Endothelial cell of umbilical vein (primary cell): ENCODE results near the gene KIAA1755. TPM values are rescaled to one million over a fixed set of nuclear protein-coding genes. Genes with fewer than 3 reads are reported as not detected.

ENCODE experiments used
- BruUV-seq: library from RNA; stranded (reverse); fragments of 400-500 nt; replicated peaks from 2 replicates; lab custom pipeline; 2021; lab: Mats Ljungman, UMichigan
- CTCF ChIA-PET: fragments of 300-600, 350-600 bp; sonication (Branson Sonifier 250); formaldehyde crosslinking; loops from one replicate; lab custom pipeline; 2021; ENCODE audit warnings: antibody characterized with exemption, inconsistent platforms; lab: Charles Lee
- POLR2A ChIA-PET: fragments of 300-600, 350-600 bp; sonication (Branson Sonifier 250); formaldehyde crosslinking; loops from one replicate; lab custom pipeline; 2021; ENCODE audit warnings: antibody characterized with exemption, inconsistent platforms; lab: Charles Lee
- DNase-seq: peaks from one replicate; pipeline ENCODE4 v3.0.0-alpha.2; 2011; ENCODE audit warnings: low read depth, low spot score
- FAIRE-seq: peaks from 2 replicates; lab custom pipeline; 2011; peaks lifted over from hg19 to GRCh38; lab: Jason Lieb, UNC
- H2AFZ ChIP-seq: 2 replicates; pipeline ENCODE4 v1.6.0; 2012; ENCODE audit warnings: low read depth, low read length, control low read depth, inconsistent platforms
- H3K27ac ChIP-seq: 2 replicates; pipeline ENCODE4 v1.5.1; 2011; ENCODE audit warnings: low read depth, mild to moderate bottlenecking, control low read depth, low read length, moderate library complexity; ENCODE audit not compliant: insufficient read depth
- H3K27me3 ChIP-seq, 2 experiments: 2 replicates each; pipeline versions ENCODE4 v1.6.0 to v1.6.1; 2011; ENCODE audit warnings: low read length in 2 of 2, mixed read lengths in 1 of 2; ENCODE audit not compliant: control insufficient read depth in 2 of 2, insufficient read depth in 2 of 2
- H3K36me3 ChIP-seq, 2 experiments: 2 replicates in 1 of 2; 3 replicates in 1 of 2; pipeline ENCODE4 v1.5.1; 2011; ENCODE audit warnings: low read length in 2 of 2, mild to moderate bottlenecking in 1 of 2, moderate library complexity in 1 of 2; ENCODE audit not compliant: control insufficient read depth in 2 of 2, insufficient read depth in 2 of 2; ENCODE audit errors: extremely low read depth in 1 of 2
- H3K4me1 ChIP-seq: 3 replicates; pipeline ENCODE4 v1.5.1; 2011; ENCODE audit warnings: mild to moderate bottlenecking, low read length; ENCODE audit not compliant: control insufficient read depth, insufficient read depth; ENCODE audit errors: extremely low read depth
- H3K4me2 ChIP-seq: 2 replicates; pipeline ENCODE4 v1.6.1; 2011; ENCODE audit warnings: low read length, control low read depth, mixed read lengths; ENCODE audit not compliant: insufficient read depth
- H3K4me3 ChIP-seq, 3 experiments: fragments of 200-600 bp in 1 of 3; sonication (generic), shearing (Covaris generic) in 1 of 3; replicated peaks in 1 of 3; 2 replicates each; pipeline ENCODE4 v1.5.1; 2011 to 2016; ENCODE audit warnings: control low read depth in 3 of 3, low read length in 3 of 3, mild to moderate bottlenecking in 2 of 3, inconsistent platforms in 1 of 3, low read depth in 1 of 3, moderate library complexity in 1 of 3; ENCODE audit not compliant: insufficient read depth in 1 of 3
- H3K79me2 ChIP-seq: 2 replicates; pipeline ENCODE4 v1.6.0; 2012; ENCODE audit warnings: low read length, inconsistent platforms; ENCODE audit not compliant: control insufficient read depth, insufficient read depth
- H3K9ac ChIP-seq: replicated peaks from 2 replicates; pipeline ENCODE3; 2011; ENCODE audit warnings: low read length, control low read depth; ENCODE audit not compliant: insufficient read depth; ENCODE audit errors: extremely low read depth
- H3K9me1 ChIP-seq: replicated peaks from 3 replicates; pipeline ENCODE4 v1.6.0; 2011; ENCODE audit warnings: mild to moderate bottlenecking, low read length; ENCODE audit not compliant: control insufficient read depth, insufficient read depth; ENCODE audit errors: extremely low read depth
- H3K9me3 ChIP-seq: replicated peaks from 2 replicates; pipeline ENCODE4 v1.5.1; 2012; ENCODE audit warnings: low read length, inconsistent platforms; ENCODE audit not compliant: control insufficient read depth, insufficient read depth
- H4K20me1 ChIP-seq: replicated peaks from 2 replicates; pipeline ENCODE3; 2011; ENCODE audit warnings: mild to moderate bottlenecking, low read length; ENCODE audit not compliant: control insufficient read depth, insufficient read depth; ENCODE audit errors: extremely low read depth
- CTCF ChIP-seq, 2 donors: IDR thresholded peaks; 1 replicate in 1 of 2; 2 replicates in 1 of 2; pipeline ENCODE4 v1.5.1; 2011; ENCODE audit warnings: low read length in 2 of 2, mild to moderate bottlenecking in 2 of 2, moderate library complexity in 2 of 2, control low read depth in 1 of 2, inconsistent platforms in 1 of 2, low read depth in 1 of 2; ENCODE audit not compliant: insufficient read depth in 1 of 2; ENCODE audit errors: extremely low read depth in 1 of 2
- EZH2 ChIP-seq: IDR thresholded peaks from 2 replicates; pipeline ENCODE4 v1.6.1; 2012; ENCODE audit warnings: borderline replicate concordance, low read depth, mild to moderate bottlenecking, moderate library complexity, low read length, inconsistent platforms; ENCODE audit not compliant: severe bottlenecking
- FOS ChIP-seq: IDR thresholded peaks from 2 replicates; pipeline ENCODE4 v1.6.1; 2011; ENCODE audit warnings: mild to moderate bottlenecking, low read length, moderate library complexity, borderline replicate concordance; ENCODE audit not compliant: insufficient read depth
- GATA2 ChIP-seq: IDR thresholded peaks from 2 replicates; pipeline ENCODE4 v1.7.0; 2011; ENCODE audit warnings: low read depth, mild to moderate bottlenecking, moderate library complexity, mixed read lengths, low read length; ENCODE audit not compliant: insufficient read length, insufficient read depth
- JUN ChIP-seq: IDR thresholded peaks from 2 replicates; pipeline ENCODE4 v1.6.1; 2011; ENCODE audit warnings: borderline replicate concordance, low read depth; ENCODE audit not compliant: insufficient read length, insufficient read depth
- MYC ChIP-seq: IDR thresholded peaks from one replicate; pipeline ENCODE4 v1.6.1; 2011; ENCODE audit warnings: mild to moderate bottlenecking, low read depth, low read length
- POLR2A ChIP-seq: IDR thresholded peaks from 2 replicates; pipeline ENCODE4 v1.6.1; 2012; ENCODE audit warnings: low read depth, mild to moderate bottlenecking, control low read depth, low read length
- POLR2AphosphoS5 ChIP-seq: IDR thresholded peaks from 2 replicates; pipeline ENCODE4 v1.6.1; 2012; ENCODE audit warnings: low read depth, mild to moderate bottlenecking, control low read depth, low read length, moderate library complexity; ENCODE audit not compliant: insufficient read depth
- dilution Hi-C: fragments of 300-500 bp; cut with MboI; formaldehyde crosslinking; loops from one replicate; pipeline ENCODE4 v1.15.0; 2019; ENCODE audit warnings: low sequenced_read_pairs; ENCODE audit not compliant: extremely low pct_ligation_motif_present
- intact Hi-C: fragments of 100-400 bp; cut with micrococcal nuclease; formaldehyde crosslinking; loops from one replicate; pipeline ENCODE4 v1.10.0; 2022
- polyA plus RNA-seq, 4 experiments: library from polyadenylated mRNA; depleted of rRNA in 3 of 4; stranded (reverse) in 3 of 4; unstranded in 1 of 4; fragments of >200 nt; gene quantifications; 2 replicates each; pipeline versions ENCODE4 v1.2.1 to v1.2.3, GENCODE V29; 2011 to 2012; ENCODE audit warnings: missing spikeins in 1 of 4
- total RNA-seq: library from RNA; stranded (reverse); gene quantifications from 2 replicates; pipeline ENCODE4 v1.2.3, GENCODE V29; 2021
- TF ChIP-seq, protein P1 (sequence below): IDR thresholded peaks from 2 replicates; pipeline ENCODE4 v1.6.1; 2011; ENCODE audit not compliant: insufficient read depth, insufficient read length

Gene KIAA1755
- total and polyA plus RNA-seq, 2 donors (not counting 3 experiments of a cell fraction or from before 2014, with no cell fraction given): 0.36 to 0.51 TPM

GRCh38 chr20:38164624-38165088, 95.9 kb downstream of the KIAA1755 start:
- intact Hi-C loops: loop anchor here (1.0 to 5.0 kb wide), 7 partner anchors 7 to 113 kb away; no protein-coding TSS in a partner anchor
- Histone ChIP-seq H3K4me3 (peak overlapping the region; percentile 26 to 96 (median 68)), H3K9me1 (no peaks in the 10 kb centered on the region), H3K9me3 (no peaks in the 10 kb centered on the region), H4K20me1 (no peaks in the 10 kb centered on the region), H3K27me3 (no peaks in the 10 kb centered on the region), H3K9ac (peak overlapping the region; percentile 86), H3K27ac (peak overlapping the region; percentile 96), H2AFZ (no peak overlapping the region), H3K4me2 (peak overlapping the region; percentile 78), H3K79me2 (peaks cover 60% of the 10 kb centered on the region), H3K4me1 (peaks cover 84% of the 10 kb centered on the region), H3K36me3 (peaks cover 13 to 16% of the 10 kb centered on the region in 2 experiments)
- TF ChIP-seq JUN (no peak), FOS (no peak), MYC (no peak)
- FAIRE-seq (peak; percentile 4), DNase-seq (no peak)
- CTCF ChIA-PET: interaction anchor here (0.7 to 4.5 kb wide), 15 partner anchors 10 to 114 kb away, joined by 3 to 53 read pairs (median 7); no protein-coding TSS in a partner anchor
- dilution Hi-C loops: no loop called here
- POLR2A ChIA-PET: interaction anchor here (0.9 to 2.5 kb wide), 3 partner anchors 10 to 20 kb away, joined by 4 to 12 read pairs (median 5); no protein-coding TSS in a partner anchor
- TSS peak; percentile 37 for BruUV-seq

DNA sequence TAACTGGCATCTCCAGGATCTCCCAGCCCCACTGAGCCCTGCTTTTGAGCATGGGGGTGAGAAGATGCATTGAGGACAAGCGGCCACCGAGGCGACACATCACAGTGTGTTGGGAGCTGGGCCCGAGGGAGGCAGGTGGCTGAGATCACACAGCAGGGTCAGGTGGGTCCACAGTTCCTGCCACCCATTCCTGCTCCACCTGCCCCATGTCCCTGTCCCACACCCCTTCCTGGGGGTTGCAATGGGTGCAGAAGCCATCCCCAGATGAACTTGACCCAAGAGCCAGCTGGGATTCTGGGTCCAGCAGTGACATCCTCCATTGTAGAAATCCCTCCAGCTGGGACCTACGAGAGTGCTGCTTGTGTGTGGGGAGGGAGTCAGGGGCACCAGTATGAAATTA, 96.5 kb downstream of the KIAA1755 start:
- peak overlapping the region; percentile 86 for H3K9ac ChIP-seq
- peaks cover 85% of the 10 kb centered on the region for H3K4me1 ChIP-seq
- H3K79me2 ChIP-seq: peaks cover 63% of the 10 kb centered on the region
- peak overlapping the region; percentile 96 for H3K27ac ChIP-seq
- POLR2A ChIA-PET: interaction anchor here (0.9 to 2.5 kb wide), 3 partner anchors 10 to 19 kb away, joined by 4 to 12 read pairs (median 5); no protein-coding TSS in a partner anchor
- TF ChIP-seq, protein P1, sequence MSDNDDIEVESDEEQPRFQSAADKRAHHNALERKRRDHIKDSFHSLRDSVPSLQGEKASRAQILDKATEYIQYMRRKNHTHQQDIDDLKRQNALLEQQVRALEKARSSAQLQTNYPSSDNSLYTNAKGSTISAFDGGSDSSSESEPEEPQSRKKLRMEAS: no peak
- no peak for TF ChIP-seq CTCF (IDR thresholded peaks at IDR 0.05; ENCODE audit: extremely low read depth in 1 of 2, insufficient read depth in 1 of 2, low read depth in 1 of 2, low read length in 2 of 2)
- TF ChIP-seq GATA2: no peak
- no peak for TF ChIP-seq FOS
- TF ChIP-seq MYC: no peak
- no peak for TF ChIP-seq EZH2
- TF ChIP-seq POLR2AphosphoS5: no peak
- TF ChIP-seq JUN: no peak
- TF ChIP-seq POLR2A: no peak
- peaks cover 13 to 16% of the 10 kb centered on the region in 2 experiments for H3K36me3 ChIP-seq
- no peaks in the 10 kb centered on the region for H4K20me1 ChIP-seq
- intact Hi-C loops (no loop called here), dilution Hi-C loops (no loop called here)
- H3K4me2 ChIP-seq: peak overlapping the region; percentile 78
- H2AFZ ChIP-seq: no peak overlapping the region
- BruUV-seq: no TSS peak
- CTCF ChIA-PET: interaction anchor here (0.7 to 4.5 kb wide), 15 partner anchors 9 to 113 kb away, joined by 3 to 53 read pairs (median 7); no protein-coding TSS in a partner anchor
- FAIRE-seq (no peak), DNase-seq (no peak)
- H3K4me3 ChIP-seq: peak overlapping the region; percentile 26 to 96 (median 68)
- H3K9me1 ChIP-seq: no peaks in the 10 kb centered on the region
- H3K27me3 ChIP-seq: no peaks in the 10 kb centered on the region
- no peaks in the 10 kb centered on the region for H3K9me3 ChIP-seq
